ENCODE results near the gene HOOK2.

DNA sequence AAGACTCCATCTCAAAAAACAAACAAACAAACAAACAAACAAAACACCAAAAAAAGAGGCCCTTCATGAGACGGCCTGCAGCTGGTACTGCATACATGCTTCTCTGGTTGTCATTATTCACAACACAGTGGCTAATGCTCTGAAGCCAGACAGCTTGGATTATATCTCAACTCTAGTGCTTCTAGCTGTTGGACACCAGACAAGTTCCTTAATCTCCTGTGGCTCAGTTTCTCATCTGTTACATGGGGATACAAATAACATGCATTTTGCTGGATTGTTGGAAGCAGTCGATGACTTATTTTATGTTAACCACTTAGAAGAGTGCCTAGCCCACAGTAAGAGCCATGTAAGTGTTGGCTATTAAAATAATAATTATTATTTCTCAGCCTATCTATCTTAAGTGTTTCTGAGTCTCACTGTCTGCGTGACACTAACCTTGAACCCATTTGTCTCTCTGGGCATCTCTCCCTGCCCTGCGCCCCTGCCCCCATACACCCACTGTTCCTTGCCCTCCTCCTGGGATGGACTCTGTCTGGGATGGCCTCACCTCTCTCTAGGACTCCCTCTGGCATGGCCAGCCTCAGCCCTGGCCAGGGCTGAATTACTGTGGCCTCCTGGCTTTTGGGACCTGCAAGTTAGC is 12.8 kb upstream of the HOOK2 start:
- TF ChIP-seq, protein P1, sequence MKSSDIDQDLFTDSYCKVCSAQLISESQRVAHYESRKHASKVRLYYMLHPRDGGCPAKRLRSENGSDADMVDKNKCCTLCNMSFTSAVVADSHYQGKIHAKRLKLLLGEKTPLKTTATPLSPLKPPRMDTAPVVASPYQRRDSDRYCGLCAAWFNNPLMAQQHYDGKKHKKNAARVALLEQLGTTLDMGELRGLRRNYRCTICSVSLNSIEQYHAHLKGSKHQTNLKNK (CRISPR knock-in tag; IDR thresholded peaks at IDR 0.05) = no peak
- no peak for TF ChIP-seq CREM (CRISPR knock-in tag; IDR thresholded peaks at IDR 0.05)
- no peak for TF ChIP-seq TP53 (CRISPR knock-in tag; IDR thresholded peaks at IDR 0.05)
- no peak for TF ChIP-seq NFE2L1 (CRISPR knock-in tag; IDR thresholded peaks at IDR 0.05)
- TF ChIP-seq, protein P2, sequence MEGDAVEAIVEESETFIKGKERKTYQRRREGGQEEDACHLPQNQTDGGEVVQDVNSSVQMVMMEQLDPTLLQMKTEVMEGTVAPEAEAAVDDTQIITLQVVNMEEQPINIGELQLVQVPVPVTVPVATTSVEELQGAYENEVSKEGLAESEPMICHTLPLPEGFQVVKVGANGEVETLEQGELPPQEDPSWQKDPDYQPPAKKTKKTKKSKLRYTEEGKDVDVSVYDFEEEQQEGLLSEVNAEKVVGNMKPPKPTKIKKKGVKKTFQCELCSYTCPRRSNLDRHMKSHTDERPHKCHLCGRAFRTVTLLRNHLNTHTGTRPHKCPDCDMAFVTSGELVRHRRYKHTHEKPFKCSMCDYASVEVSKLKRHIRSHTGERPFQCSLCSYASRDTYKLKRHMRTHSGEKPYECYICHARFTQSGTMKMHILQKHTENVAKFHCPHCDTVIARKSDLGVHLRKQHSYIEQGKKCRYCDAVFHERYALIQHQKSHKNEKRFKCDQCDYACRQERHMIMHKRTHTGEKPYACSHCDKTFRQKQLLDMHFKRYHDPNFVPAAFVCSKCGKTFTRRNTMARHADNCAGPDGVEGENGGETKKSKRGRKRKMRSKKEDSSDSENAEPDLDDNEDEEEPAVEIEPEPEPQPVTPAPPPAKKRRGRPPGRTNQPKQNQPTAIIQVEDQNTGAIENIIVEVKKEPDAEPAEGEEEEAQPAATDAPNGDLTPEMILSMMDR (IDR thresholded peaks at IDR 0.05) = no peak
